ENCODE measurements around the gene TMEM201.

TMEM201 gene

DNA sequence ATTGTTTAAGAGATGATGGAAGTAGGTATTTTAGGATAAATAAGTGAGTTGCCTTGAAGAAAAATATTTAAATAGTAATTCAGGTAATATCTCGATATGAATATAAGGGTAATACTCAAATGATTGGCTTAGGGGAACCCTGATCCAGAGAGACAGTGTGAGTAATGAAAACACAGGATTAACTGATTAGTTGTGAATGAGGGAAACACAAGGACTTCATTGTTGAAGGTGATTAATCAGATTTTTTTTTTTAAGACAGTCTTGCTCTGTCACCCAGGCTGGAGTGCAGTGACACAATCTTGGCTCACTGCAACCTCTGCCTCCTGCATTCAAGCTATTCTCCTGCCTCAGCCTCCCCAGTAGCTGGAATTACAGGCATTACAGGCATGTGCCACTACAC, 36.7 kb upstream of the TMEM201 start:
- peaks cover 6 to 34% of the 10 kb centered on the region in 2 experiments; a peak in 2 of 3 replicates for H3K36me3 ChIP-seq (ENCODE audit: control insufficient read depth in 2 of 2, insufficient read depth in 1 of 2, low read length in 2 of 2)
- CTCF ChIA-PET, result no interaction called here
- POLR2A ChIA-PET, result no interaction called here
- TF ChIP-seq ZBTB8A (tag by site-specific recombination; IDR thresholded peaks at IDR 0.05), result no peak
- TF ChIP-seq, protein P1, sequence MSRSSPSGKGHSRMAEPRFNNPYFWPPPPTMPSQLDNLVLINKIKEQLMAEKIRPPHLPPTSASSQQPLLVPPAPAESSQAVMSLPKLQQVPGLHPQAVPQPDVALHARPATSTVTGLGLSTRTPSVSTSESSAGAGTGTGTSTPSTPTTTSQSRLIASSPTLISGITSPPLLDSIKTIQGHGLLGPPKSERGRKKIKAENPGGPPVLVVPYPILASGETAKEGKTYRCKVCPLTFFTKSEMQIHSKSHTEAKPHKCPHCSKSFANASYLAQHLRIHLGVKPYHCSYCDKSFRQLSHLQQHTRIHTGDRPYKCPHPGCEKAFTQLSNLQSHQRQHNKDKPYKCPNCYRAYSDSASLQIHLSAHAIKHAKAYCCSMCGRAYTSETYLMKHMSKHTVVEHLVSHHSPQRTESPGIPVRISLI (tag by site-specific recombination; IDR thresholded peaks at IDR 0.05), result no peak
- no peak for TF ChIP-seq ELK4 (IDR thresholded peaks at IDR 0.05; ENCODE audit: borderline replicate concordance, low read depth, low read length)
- TF ChIP-seq ZNF645 (tag by site-specific recombination; IDR thresholded peaks at IDR 0.05), result no peak
- TF ChIP-seq ZNF426 (tag by site-specific recombination; IDR thresholded peaks at IDR 0.05), result no peak
- no peak for TF ChIP-seq SETDB1 (IDR thresholded peaks at IDR 0.05; ENCODE audit: insufficient read length, low read length)
- no peak for TF ChIP-seq KLF8 (tag by site-specific recombination; IDR thresholded peaks at IDR 0.05)
- no peak for TF ChIP-seq ZNF776 (tag by site-specific recombination; IDR thresholded peaks at IDR 0.05; ENCODE audit: borderline replicate concordance)
- TF ChIP-seq ZNF10 (tag by site-specific recombination; IDR thresholded peaks at IDR 0.05), result no peak
- no peak overlapping the region for H3K4me3 ChIP-seq (ENCODE audit: low read depth, low read length)
- no peak overlapping the region for H3K27ac ChIP-seq (ENCODE audit: extremely low read depth, low read depth, low read length)
- no peaks in the 10 kb centered on the region for H3K9me3 ChIP-seq (ENCODE audit: control insufficient read depth, insufficient read depth, low read depth, low read length)
- no peaks in the 10 kb centered on the region; the same call in 1 of the 2 replicates for H3K4me1 ChIP-seq (ENCODE audit: control insufficient read depth, insufficient read depth, low read length)

- Histone ChIP-seq H3K27ac (ENCODE audit: extremely low read depth, low read depth, low read length) (no peak overlapping the region), H3K9me3 (ENCODE audit: control insufficient read depth, insufficient read depth, low read depth, low read length) (no peaks in the 10 kb centered on the region), H3K4me1 (ENCODE audit: control insufficient read depth, insufficient read depth, low read length) (no peaks in the 10 kb centered on the region; the same call in 1 of the 2 replicates), H3K36me3 (ENCODE audit: control insufficient read depth in 2 of 2, insufficient read depth in 1 of 2, low read length in 2 of 2) (peaks cover 6 to 49% of the 10 kb centered on the region in 2 experiments; a peak in 2 of 3 replicates), H3K4me3 (ENCODE audit: low read depth, low read length) (no peak overlapping the region)
- TF ChIP-seq ZNF585B (tag by site-specific recombination; IDR thresholded peaks at IDR 0.05) (no peak), ZNF843 (tag by site-specific recombination; IDR thresholded peaks at IDR 0.05) (no peak), ZSCAN16 (tag by site-specific recombination; IDR thresholded peaks at IDR 0.05) (no peak), ZNF211 (tag by site-specific recombination; IDR thresholded peaks at IDR 0.05; ENCODE audit: low read depth) (no peak), BCL11A (tag by site-specific recombination; IDR thresholded peaks at IDR 0.05; ENCODE audit: low read depth) (no peak), SP7 (tag by site-specific recombination; IDR thresholded peaks at IDR 0.05) (no peak), ZNF24 (tag by site-specific recombination; IDR thresholded peaks at IDR 0.05) (no peak), ZNF792 (tag by site-specific recombination; IDR thresholded peaks at IDR 0.05) (no peak), ZNF292 (tag by site-specific recombination; IDR thresholded peaks at IDR 0.05; ENCODE audit: borderline replicate concordance, low read depth) (no peak), GLI2 (tag by site-specific recombination; IDR thresholded peaks at IDR 0.05; ENCODE audit: borderline replicate concordance, low read depth) (no peak)
- TF ChIP-seq, protein P2, sequence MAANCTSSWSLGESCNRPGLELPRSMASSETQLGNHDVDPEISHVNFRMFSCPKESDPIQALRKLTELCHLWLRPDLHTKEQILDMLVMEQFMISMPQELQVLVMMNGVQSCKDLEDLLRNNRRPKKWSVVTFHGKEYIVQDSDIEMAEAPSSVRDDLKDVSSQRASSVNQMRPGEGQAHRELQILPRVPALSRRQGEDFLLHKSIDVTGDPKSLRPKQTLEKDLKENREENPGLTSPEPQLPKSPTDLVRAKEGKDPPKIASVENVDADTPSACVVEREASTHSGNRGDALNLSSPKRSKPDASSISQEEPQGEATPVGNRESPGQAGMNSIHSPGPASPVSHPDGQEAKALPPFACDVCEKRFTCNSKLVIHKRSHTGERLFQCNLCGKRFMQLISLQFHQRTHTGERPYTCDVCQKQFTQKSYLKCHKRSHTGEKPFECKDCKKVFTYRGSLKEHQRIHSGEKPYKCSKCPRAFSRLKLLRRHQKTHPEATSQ (tag by site-specific recombination; IDR thresholded peaks at IDR 0.05), result no peak
- POLR2A ChIA-PET, result no interaction called here
- CTCF ChIA-PET, result interaction anchor here (0.9 to 1.1 kb wide), 2 partner anchors 58 to 60 kb away, joined by 3 read pairs; no protein-coding TSS in a partner anchor
Measured at GRCh38 chr1:9553736-9554144, 35.0 kb upstream of the TMEM201 start.
